Omental fat pad (tissue), 4 donors: ENCODE data around the gene H6PD. TPM values are rescaled to one million over a fixed set of nuclear protein-coding genes. Genes with fewer than 3 reads are reported as not detected.
A peak's percentile ranks its signal among the peaks of the same experiment; 100 is the strongest.
"Not testable (repeated sequence)": the region's sequence is repeated elsewhere in the genome, so short reads cannot be mapped to it uniquely, and the experiment has no call there.

Experiments used
- ATAC-seq: fragments of 150-250 bp; one replicate; pipeline ENCODE4 v1.9.1; 2016; ENCODE audit warnings: mild to moderate bottlenecking, moderate library complexity; ENCODE audit not compliant: low FRiP score
- DNase-seq: peaks from one replicate; pipeline ENCODE4 v3.0.0-alpha.2; 2019; ENCODE audit warnings: low spot score
- total RNA-seq, 4 donors: library from RNA; depleted of rRNA; stranded (reverse); fragments of >200 nt; gene quantifications; one replicate each; pipeline ENCODE4 v1.1.0, GENCODE V29; 2016
- TF ChIP-seq, protein P1 (sequence below), 3 donors: fragments of 450-650 bp; IDR thresholded peaks; one replicate each; pipeline ENCODE4 v1.5.1; 2016 to 2017; ENCODE audit warnings: antibody characterized with exemption in 3 of 3, mild to moderate bottlenecking in 3 of 3, moderate library complexity in 2 of 3

Gene H6PD
- total RNA-seq, 4 donors from 2014 or later: 75.5 to 142 (median 82.7) TPM

DNA sequence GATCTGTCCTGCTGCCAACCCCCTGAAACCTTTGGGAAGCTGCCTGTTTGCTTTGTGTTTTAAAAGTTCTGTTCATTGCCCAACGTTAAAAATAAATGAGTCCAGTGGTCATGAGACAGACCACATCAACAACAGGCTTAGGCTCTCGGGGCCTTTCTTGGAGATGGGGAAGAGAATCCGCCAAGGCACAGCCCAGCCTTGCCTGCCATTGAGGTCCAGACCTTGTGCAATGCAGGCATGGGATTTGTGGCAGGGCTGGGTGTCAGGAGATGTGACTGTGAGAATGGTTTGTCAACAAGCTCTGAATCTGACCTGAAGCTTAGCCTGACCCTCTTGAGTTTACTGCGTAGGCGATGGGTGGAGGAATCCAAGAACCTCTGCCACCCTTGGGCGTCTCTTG lies 62.3 kb downstream of the H6PD start:
- ATAC-seq: no peak
- TF ChIP-seq, protein P1, sequence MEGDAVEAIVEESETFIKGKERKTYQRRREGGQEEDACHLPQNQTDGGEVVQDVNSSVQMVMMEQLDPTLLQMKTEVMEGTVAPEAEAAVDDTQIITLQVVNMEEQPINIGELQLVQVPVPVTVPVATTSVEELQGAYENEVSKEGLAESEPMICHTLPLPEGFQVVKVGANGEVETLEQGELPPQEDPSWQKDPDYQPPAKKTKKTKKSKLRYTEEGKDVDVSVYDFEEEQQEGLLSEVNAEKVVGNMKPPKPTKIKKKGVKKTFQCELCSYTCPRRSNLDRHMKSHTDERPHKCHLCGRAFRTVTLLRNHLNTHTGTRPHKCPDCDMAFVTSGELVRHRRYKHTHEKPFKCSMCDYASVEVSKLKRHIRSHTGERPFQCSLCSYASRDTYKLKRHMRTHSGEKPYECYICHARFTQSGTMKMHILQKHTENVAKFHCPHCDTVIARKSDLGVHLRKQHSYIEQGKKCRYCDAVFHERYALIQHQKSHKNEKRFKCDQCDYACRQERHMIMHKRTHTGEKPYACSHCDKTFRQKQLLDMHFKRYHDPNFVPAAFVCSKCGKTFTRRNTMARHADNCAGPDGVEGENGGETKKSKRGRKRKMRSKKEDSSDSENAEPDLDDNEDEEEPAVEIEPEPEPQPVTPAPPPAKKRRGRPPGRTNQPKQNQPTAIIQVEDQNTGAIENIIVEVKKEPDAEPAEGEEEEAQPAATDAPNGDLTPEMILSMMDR (IDR thresholded peaks at IDR 0.05): no peak
- DNase-seq: no peak

DNA sequence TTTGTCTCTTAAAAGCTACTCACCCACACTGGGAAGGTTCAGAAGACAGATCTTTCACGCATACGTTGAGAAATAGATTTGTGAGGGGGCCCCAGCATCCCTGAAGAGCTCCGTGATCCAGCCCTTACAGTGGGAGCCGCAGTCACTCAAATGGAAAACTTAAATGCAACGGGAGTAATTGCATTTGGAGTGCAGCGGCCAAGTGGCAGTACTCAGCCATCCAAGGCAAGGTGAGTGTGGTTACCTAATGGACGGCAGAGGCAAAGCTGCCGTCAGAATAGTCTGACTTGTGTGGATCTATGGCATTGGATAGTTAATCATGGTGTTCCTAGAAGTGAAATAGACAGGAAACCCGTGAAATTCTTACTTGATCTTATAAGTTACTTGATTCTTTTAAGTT lies 63.3 kb downstream of the H6PD start:
- TF ChIP-seq, protein P1 (IDR thresholded peaks at IDR 0.05): no peak
- DNase-seq (no peak), ATAC-seq (no peak)

DNA sequence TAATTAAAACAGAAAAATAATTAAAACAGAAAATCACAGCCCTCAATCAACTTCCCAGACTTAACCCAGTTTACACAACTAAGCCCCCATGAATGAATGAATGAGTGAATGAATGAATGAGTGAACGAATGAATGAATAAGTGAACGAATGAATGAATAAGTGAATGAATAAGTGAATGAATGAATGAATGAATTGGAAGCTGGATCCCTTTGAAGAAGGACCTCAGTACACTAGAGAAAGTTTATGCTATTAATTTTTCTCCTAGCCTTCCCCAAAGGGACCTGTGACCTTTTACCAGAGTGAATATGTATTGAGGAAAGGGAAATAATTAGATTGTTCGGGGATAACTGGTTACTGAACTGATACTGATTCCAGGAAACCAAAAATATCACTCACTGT lies 63.7 kb downstream of the H6PD start:
- no peak for DNase-seq
- no peak for ATAC-seq
- TF ChIP-seq, protein P1 (IDR thresholded peaks at IDR 0.05): no peak

DNA sequence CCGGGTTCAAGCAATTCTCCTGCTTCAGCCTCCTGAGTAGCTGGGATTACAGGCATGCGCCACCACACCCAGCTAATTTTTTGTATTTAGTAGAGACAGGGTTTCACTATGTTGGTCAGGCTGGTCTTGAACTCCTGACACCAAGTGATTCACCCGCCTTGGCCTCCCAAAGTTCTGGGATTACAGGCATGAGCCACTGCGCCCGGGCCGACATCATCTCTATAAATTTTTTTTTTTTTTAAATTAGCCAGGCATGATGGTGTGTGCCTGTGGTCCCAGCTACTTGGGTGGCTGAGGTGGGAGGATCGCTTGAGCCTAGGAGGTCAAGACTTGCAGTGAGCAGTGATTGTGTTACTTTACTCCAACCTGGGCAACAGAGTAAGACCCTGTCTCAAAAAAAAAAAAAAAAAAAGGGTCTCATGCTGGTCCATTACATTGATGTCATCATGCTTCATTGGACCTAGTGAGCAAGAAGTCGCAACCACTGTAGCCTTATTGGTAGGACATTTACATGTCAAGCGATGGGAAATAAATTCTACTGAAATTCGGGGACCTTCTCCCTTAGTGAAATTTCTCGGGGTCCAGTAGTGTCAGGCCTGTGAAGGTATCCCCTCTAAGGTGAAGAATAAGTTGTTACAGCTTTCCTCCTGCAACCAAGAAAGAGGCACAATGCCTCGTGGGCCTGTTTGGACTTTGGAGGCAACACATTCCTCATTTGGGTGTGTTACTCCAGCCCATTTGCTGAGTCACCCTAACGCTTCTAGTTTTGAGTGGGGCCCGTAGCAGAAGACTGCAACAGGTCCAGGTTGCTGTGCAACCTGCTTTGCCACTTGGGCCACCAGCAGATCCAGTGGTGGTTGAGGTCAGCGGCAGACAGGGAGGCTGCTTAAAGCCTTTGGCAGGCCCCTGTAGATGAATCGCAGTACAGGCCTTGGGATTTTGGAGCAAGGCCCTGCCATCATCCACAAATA lies 65.3 kb downstream of the H6PD start:
- DNase-seq, ATAC-seq: not testable (repeated sequence)

DNA sequence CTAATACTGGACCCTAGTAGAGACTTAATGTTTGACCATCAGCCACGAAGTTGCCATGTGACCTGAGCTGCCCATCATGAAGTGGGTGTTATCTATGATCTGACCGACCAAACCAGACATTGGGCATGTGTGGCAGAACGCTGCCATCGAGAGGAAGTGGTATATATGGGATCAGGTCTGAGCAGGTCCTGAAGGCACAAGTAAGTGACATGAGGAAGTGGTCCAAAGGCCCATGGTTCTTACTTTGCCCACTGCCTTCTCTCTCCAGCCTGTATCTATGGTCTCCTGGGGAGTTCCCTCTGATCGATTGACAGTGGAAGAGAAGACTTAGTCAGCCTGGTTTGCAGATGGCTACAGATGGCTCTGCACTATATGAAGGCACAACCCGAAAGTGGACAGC lies 66.0 kb downstream of the H6PD start:
- TF ChIP-seq, protein P1 (IDR thresholded peaks at IDR 0.05): no peak
- no peak for ATAC-seq
- DNase-seq: no peak

DNA sequence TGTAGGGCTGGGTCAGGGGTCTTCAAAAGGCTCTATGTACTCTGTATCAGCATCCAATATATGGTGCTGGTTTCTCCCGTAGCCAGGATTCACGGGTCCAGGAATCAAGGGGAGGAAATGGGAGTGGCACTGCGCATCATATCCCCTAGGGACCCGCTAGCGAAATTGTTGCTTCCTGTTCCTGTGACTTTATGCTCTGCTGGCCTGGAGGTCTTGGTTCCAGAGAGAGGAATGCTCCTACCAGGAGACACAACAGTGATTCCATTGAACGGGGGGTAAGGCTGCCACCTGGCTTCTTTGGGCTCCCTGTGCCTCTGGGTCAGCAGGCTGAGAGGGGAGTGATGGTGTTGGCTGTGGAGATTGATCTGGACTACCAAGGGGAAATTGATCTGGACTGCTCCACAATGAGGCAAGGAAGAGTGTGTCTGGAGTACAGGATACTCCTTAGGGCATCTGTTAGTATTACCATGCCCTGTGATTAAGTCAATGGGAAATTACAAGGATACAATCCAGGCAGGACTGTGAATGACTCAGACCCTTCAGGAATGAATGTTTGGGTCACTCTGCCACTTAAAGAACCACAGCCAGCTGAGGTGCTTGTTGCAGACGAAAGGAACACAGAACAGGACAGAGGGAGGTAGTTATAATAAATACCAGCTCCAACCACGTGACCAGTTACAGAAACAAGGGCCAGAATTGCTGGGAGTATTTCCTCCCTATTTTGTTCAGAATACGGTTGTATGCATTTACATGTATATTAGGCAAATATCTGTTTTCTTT lies 68.4 kb downstream of the H6PD start:
- DNase-seq (no peak), ATAC-seq (peak; percentile 62)
- TF ChIP-seq, protein P1 (IDR thresholded peaks at IDR 0.05): no peak

DNA sequence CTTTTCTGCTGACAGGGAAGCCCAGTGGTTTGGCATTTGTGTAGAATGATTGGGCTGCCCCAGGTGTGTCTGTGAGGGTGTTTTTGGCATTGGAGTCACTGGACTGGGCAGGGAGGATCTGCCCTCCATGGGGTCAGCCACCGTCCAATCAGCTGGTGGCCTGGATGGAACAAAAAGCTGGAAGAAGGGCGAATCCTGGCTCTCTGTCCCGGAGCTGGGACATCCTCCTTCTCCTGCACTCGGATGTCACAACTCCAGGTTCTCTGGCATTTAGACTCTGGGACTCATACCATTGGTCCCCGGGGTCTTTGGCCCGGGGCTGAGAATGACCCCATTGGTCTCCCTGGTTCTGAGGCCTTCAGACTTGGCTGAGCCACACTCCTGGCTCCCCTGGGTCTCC lies 69.3 kb downstream of the H6PD start:
- ATAC-seq (no peak), DNase-seq (no peak)
- TF ChIP-seq, protein P1 (IDR thresholded peaks at IDR 0.05): no peak
